ENCODE measurements around the gene FBXO33. TPM values are rescaled to one million over a fixed set of nuclear protein-coding genes. Genes with fewer than 3 reads are reported as not detected.

FBXO33 gene
- total RNA-seq, 6 donors from 2014 or later, result 10.1 to 23.2 (median 14.3) TPM

DNA sequence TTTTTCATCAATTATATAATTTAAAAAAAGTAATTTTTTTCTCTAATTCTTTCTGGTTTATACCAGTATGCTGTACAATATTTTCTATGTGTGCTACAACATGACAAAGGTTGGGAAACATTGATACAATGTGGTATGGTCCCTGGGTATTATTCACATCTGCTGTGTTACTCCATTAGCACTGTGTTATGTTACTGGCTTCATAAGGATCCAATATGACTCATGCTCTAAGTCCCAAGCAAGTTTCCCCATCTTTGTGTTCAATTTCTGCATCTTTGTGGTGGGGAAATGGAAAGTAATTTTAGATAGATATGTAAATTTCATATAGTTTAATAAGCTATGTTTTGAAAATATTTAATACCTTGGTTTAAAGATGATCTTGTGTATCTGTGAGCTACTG, 35.8 kb downstream of the FBXO33 start:
- ATAC-seq (ENCODE audit: low FRiP score in 2 of 2), result no peak
- TF ChIP-seq POLR2AphosphoS5 (IDR thresholded peaks at IDR 0.05) (no peak), POLR2A (IDR thresholded peaks at IDR 0.05) (no peak), EP300 (IDR thresholded peaks at IDR 0.05) (no peak), CTCF (IDR thresholded peaks at IDR 0.05) (no peak)
- H3K9me3 ChIP-seq, result no peaks in the 10 kb centered on the region
- H3K27ac ChIP-seq, result no peak overlapping the region
- H3K4me3 ChIP-seq, result no peak overlapping the region
- H3K36me3 ChIP-seq, result peaks cover 12 to 59% (median 14%) of the 10 kb centered on the region in 4 donors
- H3K4me1 ChIP-seq, result no peaks in the 10 kb centered on the region
- no peak for DNase-seq
- no peaks in the 10 kb centered on the region for H3K27me3 ChIP-seq

- H3K27ac ChIP-seq, result no peak overlapping the region
- H3K4me3 ChIP-seq, result no peak overlapping the region
- H3K27me3 ChIP-seq, result no peaks in the 10 kb centered on the region
- TF ChIP-seq CTCF (IDR thresholded peaks at IDR 0.05), result no peak
- TF ChIP-seq POLR2A (IDR thresholded peaks at IDR 0.05), result no peak
- TF ChIP-seq EP300 (IDR thresholded peaks at IDR 0.05), result no peak
- 87 to 92% methylated on average over 2 to 4 of the region's 4 CpGs for WGBS, 2 donors
- no peaks in the 10 kb centered on the region for H3K9me3 ChIP-seq
- DNase-seq (no peak), ATAC-seq (ENCODE audit: low FRiP score in 2 of 2) (no peak)
- no peaks in the 10 kb centered on the region for H3K4me1 ChIP-seq
- H3K36me3 ChIP-seq, result peaks cover 10 to 55% (median 13%) of the 10 kb centered on the region in 4 donors
These were observed 36.5 kb downstream of the FBXO33 start for GRCh38 chr14:39395555-39396254.

DNA sequence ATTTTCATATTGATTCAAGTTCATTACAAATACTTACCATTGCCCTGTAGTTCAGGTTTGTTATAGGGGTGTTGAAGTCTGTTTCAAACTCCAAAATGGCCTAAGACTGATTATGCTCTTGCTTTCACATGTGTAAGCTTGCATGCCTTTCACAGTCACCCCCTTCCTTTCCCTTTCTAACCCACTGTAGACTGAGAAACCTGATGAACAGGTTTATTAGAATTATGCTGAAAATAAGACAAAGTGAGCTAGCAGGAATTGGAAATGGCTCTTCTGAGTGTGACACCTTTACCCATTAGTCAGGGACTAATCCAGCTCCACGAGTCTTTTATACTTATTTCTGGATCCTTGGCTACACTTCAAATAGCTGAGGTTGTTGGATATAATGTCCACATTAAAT, 38.9 kb downstream of the FBXO33 start:
- DNase-seq (no peak), ATAC-seq (ENCODE audit: low FRiP score in 2 of 2) (no peak)
- no peaks in the 10 kb centered on the region for H3K9me3 ChIP-seq
- H3K4me3 ChIP-seq, result no peak overlapping the region
- H3K4me1 ChIP-seq, result no peaks in the 10 kb centered on the region
- no peak overlapping the region for H3K27ac ChIP-seq
- 61 to 68% methylated on average over 1 of the region's 1 CpG for WGBS, 2 donors
- no peaks in the 10 kb centered on the region for H3K27me3 ChIP-seq
- H3K36me3 ChIP-seq, result peaks cover 0 to 33% (median 6%) of the 10 kb centered on the region in 4 donors
- no peak for TF ChIP-seq POLR2AphosphoS5 (IDR thresholded peaks at IDR 0.05)
- no peak for TF ChIP-seq CTCF (IDR thresholded peaks at IDR 0.05)
- TF ChIP-seq EP300 (IDR thresholded peaks at IDR 0.05), result no peak
- TF ChIP-seq POLR2A (IDR thresholded peaks at IDR 0.05), result no peak

GRCh38 chr14:39384177-39384576, 48.1 kb downstream of the FBXO33 start:
- no peaks in the 10 kb centered on the region for H3K9me3 ChIP-seq
- no peaks in the 10 kb centered on the region for H3K27me3 ChIP-seq
- 89 to 90% methylated on average over 4 of the region's 4 CpGs for WGBS, 2 donors
- H3K27ac ChIP-seq, result no peak overlapping the region
- ATAC-seq (ENCODE audit: low FRiP score in 2 of 2) (no peak), DNase-seq (no peak)
- H3K4me3 ChIP-seq, result no peak overlapping the region
- peaks cover 0 to 5% (median 0%) of the 10 kb centered on the region in 4 donors for H3K36me3 ChIP-seq
- no peaks in the 10 kb centered on the region for H3K4me1 ChIP-seq
- TF ChIP-seq POLR2AphosphoS5 (IDR thresholded peaks at IDR 0.05), result no peak
- TF ChIP-seq CTCF (IDR thresholded peaks at IDR 0.05), result no peak
- no peak for TF ChIP-seq EP300 (IDR thresholded peaks at IDR 0.05)
- no peak for TF ChIP-seq POLR2A (IDR thresholded peaks at IDR 0.05)

- DNase-seq, result no peak
- no peak overlapping the region for H3K27ac ChIP-seq
- no peaks in the 10 kb centered on the region for H3K4me1 ChIP-seq
- no peak overlapping the region for H3K4me3 ChIP-seq
- H3K27me3 ChIP-seq, result no peaks in the 10 kb centered on the region
- TF ChIP-seq POLR2AphosphoS5 (IDR thresholded peaks at IDR 0.05), result no peak
- TF ChIP-seq CTCF (IDR thresholded peaks at IDR 0.05), result no peak
- no peak for TF ChIP-seq EP300 (IDR thresholded peaks at IDR 0.05)
- no peak for TF ChIP-seq POLR2A (IDR thresholded peaks at IDR 0.05)
- H3K9me3 ChIP-seq, result no peaks in the 10 kb centered on the region
- ATAC-seq (ENCODE audit: low FRiP score in 2 of 2), result no peak
- peaks cover 0 to 4% (median 0%) of the 10 kb centered on the region in 4 donors for H3K36me3 ChIP-seq
- 88 to 92% methylated on average over 1 of the region's 1 CpG for WGBS, 2 donors
These were observed 48.5 kb downstream of the FBXO33 start for GRCh38 chr14:39383741-39384140.
